A673 (cell line): ENCODE measurements around the gene ZNF462. TPM values are rescaled to one million over a fixed set of nuclear protein-coding genes. Genes with fewer than 3 reads are reported as not detected.

Experiments used
- BruUV-seq: library from RNA; stranded (reverse); fragments of 400-500 nt; replicated peaks from 2 replicates; lab custom pipeline; 2021; lab: Mats Ljungman, UMichigan
- CTCF ChIA-PET: fragments of 300-600 bp; sonication (Branson Sonifier 250); formaldehyde crosslinking; loops from one replicate; lab custom pipeline; 2022; ENCODE audit warnings: antibody characterized with exemption; lab: Charles Lee
- POLR2A ChIA-PET: fragments of 300-600 bp; sonication (Branson Sonifier 250); formaldehyde crosslinking; loops from one replicate; lab custom pipeline; 2022; ENCODE audit warnings: antibody characterized with exemption; ENCODE audit not compliant: low non-redundant PET; lab: Charles Lee
- DNase-seq: peaks from one replicate; pipeline ENCODE4 v3.0.0-alpha.2; 2015; ENCODE audit warnings: low spot score
- H3K27ac ChIP-seq: fragments of 200-600 bp; sonication (generic); 2 replicates; pipeline ENCODE4 v1.5.1; 2016; ENCODE audit warnings: mixed run types, low read depth, mild to moderate bottlenecking, mixed read lengths, antibody characterized with exemption, low read length; ENCODE audit not compliant: poor library complexity, severe bottlenecking
- H3K27me3 ChIP-seq: fragments of 200-600 bp; sonication (generic); replicated peaks from 2 replicates; pipeline ENCODE4 v1.6.1; 2017; ENCODE audit warnings: mixed run types, low read depth, mild to moderate bottlenecking, mixed read lengths, antibody characterized with exemption, low read length; ENCODE audit not compliant: insufficient read depth, poor library complexity
- H3K36me3 ChIP-seq: fragments of 200-600 bp; sonication (generic); 2 replicates; pipeline ENCODE4 v1.6.1; 2016; ENCODE audit warnings: mixed run types, mild to moderate bottlenecking, mixed read lengths, antibody characterized with exemption, low read length; ENCODE audit not compliant: insufficient read depth, poor library complexity, severe bottlenecking
- H3K4me1 ChIP-seq: fragments of 200-600 bp; sonication (generic); 2 replicates; pipeline ENCODE4 v1.6.1; 2017; ENCODE audit warnings: mixed run types, mild to moderate bottlenecking, mixed read lengths, antibody characterized with exemption, low read length; ENCODE audit not compliant: insufficient read depth, poor library complexity, severe bottlenecking
- H3K4me3 ChIP-seq: fragments of 200-600 bp; sonication (generic); 2 replicates; pipeline ENCODE4 v1.5.1; 2016; ENCODE audit warnings: low read depth, mixed run types, mild to moderate bottlenecking, mixed read lengths, low read length; ENCODE audit not compliant: poor library complexity, severe bottlenecking
- H3K9me3 ChIP-seq: fragments of 200-600 bp; sonication (generic); 2 replicates; pipeline ENCODE4 v1.6.1; 2016; ENCODE audit warnings: mixed run types, low read depth, mild to moderate bottlenecking, mixed read lengths, antibody characterized with exemption, low read length; ENCODE audit not compliant: poor library complexity, severe bottlenecking
- CTCF ChIP-seq: fragments of 300-800, 200-600 bp; sonication (generic); conservative IDR thresholded peaks from 2 replicates; pipeline ENCODE4 v1.5.1; 2017; ENCODE audit warnings: low read depth, mild to moderate bottlenecking, antibody characterized with exemption, low read length, moderate library complexity, mixed read lengths
- EZH2 ChIP-seq: fragments of 200-600 bp; sonication (generic); IDR thresholded peaks from 2 replicates; pipeline ENCODE4 v1.6.1; 2017; ENCODE audit warnings: borderline replicate concordance, low read depth, mild to moderate bottlenecking, mixed read lengths, antibody characterized with exemption, low read length; ENCODE audit not compliant: poor library complexity, severe bottlenecking
- intact Hi-C: fragments of 100-400 bp; cut with micrococcal nuclease; formaldehyde crosslinking; loops from one replicate; pipeline ENCODE4 v1.10.0; 2022; ENCODE audit not compliant: unreplicated experiment
- total RNA-seq: library from RNA; stranded (reverse); gene quantifications from 2 replicates; pipeline ENCODE4 v1.2.3, GENCODE V29; 2021

Gene ZNF462
- total RNA-seq, 1 experiment from 2014 or later: 40.5 TPM

DNA sequence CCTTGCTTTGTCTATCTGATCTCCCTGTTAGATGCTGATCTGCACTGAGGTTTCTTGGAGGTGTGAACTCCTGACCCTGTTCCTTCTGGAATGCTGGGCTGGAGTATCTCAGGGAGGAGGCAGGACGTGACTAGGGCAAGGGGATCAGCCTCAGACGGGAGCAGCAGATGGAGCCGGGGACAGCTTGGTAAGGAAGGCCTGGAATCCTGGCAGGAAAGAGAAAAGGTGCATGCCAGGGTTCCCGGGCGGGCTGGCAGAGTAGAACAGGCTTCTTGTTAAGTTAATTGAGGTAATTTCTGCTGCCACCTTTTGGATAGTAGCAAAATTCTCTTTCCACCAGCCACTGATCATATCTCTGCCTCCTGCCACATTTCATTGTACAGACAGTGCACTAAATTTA lies 180.9 kb downstream of the ZNF462 start:
- ChIA-PET POLR2A (no interaction called here), CTCF (no interaction called here)
- H3K36me3 ChIP-seq: no peaks in the 10 kb centered on the region
- peak; percentile 9 for DNase-seq
- BruUV-seq: no TSS peak
- H3K4me3 ChIP-seq: no peak overlapping the region
- no peaks in the 10 kb centered on the region for H3K9me3 ChIP-seq
- H3K27ac ChIP-seq: no peak overlapping the region
- intact Hi-C loops: no loop called here
- no peaks in the 10 kb centered on the region for H3K27me3 ChIP-seq
- 0 out of 2 replicates have a peak, but pooled peaks have one; percentile 25 for TF ChIP-seq CTCF
- TF ChIP-seq EZH2: no peak
- no peaks in the 10 kb centered on the region for H3K4me1 ChIP-seq

GRCh38 chr9:107044872-107045271 lies 181.9 kb downstream of the ZNF462 start:
- DNase-seq: no peak
- no peaks in the 10 kb centered on the region for H3K27me3 ChIP-seq
- ChIA-PET CTCF (interaction anchor here (0.6 kb wide), 1 partner anchor 77 kb away, joined by 4 read pairs; no protein-coding TSS in a partner anchor), POLR2A (no interaction called here)
- BruUV-seq: no TSS peak
- TF ChIP-seq CTCF (peak; percentile 33), EZH2 (no peak)
- H3K4me3 ChIP-seq: no peak overlapping the region
- intact Hi-C loops: no loop called here
- H3K36me3 ChIP-seq: no peaks in the 10 kb centered on the region
- H3K27ac ChIP-seq: no peak overlapping the region
- H3K9me3 ChIP-seq: no peaks in the 10 kb centered on the region
- H3K4me1 ChIP-seq: no peaks in the 10 kb centered on the region

DNA sequence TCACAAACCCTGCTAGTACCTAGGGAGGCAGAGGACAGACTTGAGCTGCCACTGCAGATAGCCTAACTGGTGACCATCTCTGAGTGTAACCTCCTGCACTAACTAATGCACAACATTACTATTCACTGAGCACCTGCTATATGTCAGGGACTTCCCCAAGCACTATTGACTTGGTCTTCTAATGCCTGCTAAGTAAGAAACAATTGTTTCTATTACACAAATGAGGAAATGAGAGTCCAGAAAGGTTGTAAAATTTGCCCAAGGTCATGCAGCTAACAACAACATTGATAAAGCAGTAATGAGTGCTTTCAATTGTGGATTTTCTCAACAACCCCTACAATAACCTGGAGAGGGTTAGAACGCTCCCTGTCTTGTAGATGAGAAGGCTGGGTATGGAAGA lies 183.7 kb downstream of the ZNF462 start:
- POLR2A ChIA-PET: no interaction called here
- no peaks in the 10 kb centered on the region for H3K9me3 ChIP-seq
- no TSS peak for BruUV-seq
- no peak overlapping the region for H3K4me3 ChIP-seq
- H3K4me1 ChIP-seq: no peaks in the 10 kb centered on the region
- intact Hi-C loops: no loop called here
- no peaks in the 10 kb centered on the region for H3K27me3 ChIP-seq
- TF ChIP-seq EZH2: no peak
- no peak for TF ChIP-seq CTCF
- no peaks in the 10 kb centered on the region for H3K36me3 ChIP-seq
- H3K27ac ChIP-seq: no peak overlapping the region
- no peak for DNase-seq
- CTCF ChIA-PET: no interaction called here
